Colonic mucosa (tissue), 4 donors: ENCODE measurements around the gene CABP1. TPM values are rescaled to one million over a fixed set of nuclear protein-coding genes. Genes with fewer than 3 reads are reported as not detected.
"Not testable (repeated sequence)": the region's sequence is repeated elsewhere in the genome, so short reads cannot be mapped to it uniquely, and the experiment has no call there.

Source experiments
- DNase-seq: peaks from one replicate; pipeline ENCODE4 v3.0.0-alpha.2; 2020
- H3K27ac ChIP-seq: fragments of 200-600 bp; one replicate; pipeline ENCODE4 v1.8.0; 2021
- H3K27me3 ChIP-seq: fragments of 200-600 bp; one replicate; pipeline ENCODE4 v1.8.0; 2021
- H3K36me3 ChIP-seq: fragments of 200-600 bp; one replicate; pipeline ENCODE4 v1.8.0; 2021
- H3K4me1 ChIP-seq: fragments of 200-600 bp; one replicate; pipeline ENCODE4 v1.8.0; 2021; ENCODE audit warnings: mild to moderate bottlenecking
- H3K4me3 ChIP-seq: fragments of 200-600 bp; one replicate; pipeline ENCODE4 v1.8.0; 2021
- H3K9ac ChIP-seq, 2 donors: one replicate each; pipeline ENCODE4 v1.7.0; 2013; ENCODE audit warnings: control low read depth in 2 of 2, low read depth in 2 of 2, low read length in 2 of 2
- H3K9me3 ChIP-seq: fragments of 200-600 bp; one replicate; pipeline ENCODE4 v1.8.0; 2021
- CTCF ChIP-seq: fragments of 200-600 bp; IDR thresholded peaks from one replicate; pipeline ENCODE4 v1.8.0; 2022; ENCODE audit warnings: antibody characterized with exemption, mild to moderate bottlenecking
- intact Hi-C: fragments of 100-400 bp; cut with DNase I; formaldehyde crosslinking; loops from one replicate; pipeline ENCODE4 v1.14.1; 2022
- total RNA-seq, 2 donors: library from RNA; stranded (reverse); fragmentation: NEBNext Ultra II Directional in 1 of 2; extraction: Animal tissue kit (Norgen Biotek cat#: 25700) in 1 of 2; gene quantifications; one replicate each; pipeline ENCODE4 v1.2.1, GENCODE V29; 2021
- donor health status: healthy.
- donor health status: DM: no; HTN: no; CAD: no.
- donor health status: DM: no; HTN: no; CAD: no.

CABP1 gene
- total RNA-seq, 2 donors from 2014 or later = 0.77 to 0.79 TPM

DNA sequence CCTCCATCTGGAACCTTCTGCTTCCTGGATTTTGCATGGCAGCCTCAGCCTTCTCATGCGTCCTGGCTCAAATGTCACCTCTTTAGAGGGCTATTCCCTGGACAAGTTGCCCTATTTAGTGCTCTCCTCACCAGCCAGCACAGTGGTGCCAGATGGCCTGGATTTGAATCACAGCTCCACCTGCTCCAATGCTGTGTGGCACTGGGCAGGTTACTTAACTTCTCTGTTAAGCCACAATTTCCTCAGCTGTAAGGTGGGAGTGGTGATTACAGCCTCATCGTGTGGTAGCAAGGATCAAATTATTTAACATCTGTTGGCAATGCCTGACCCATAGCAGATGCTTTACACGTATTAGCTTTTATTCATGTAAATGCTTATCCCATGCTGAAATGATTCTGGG, 42.6 kb upstream of the CABP1 start:
- no peak overlapping the region for H3K4me3 ChIP-seq
- H3K9me3 ChIP-seq = no peaks in the 10 kb centered on the region
- no peak overlapping the region for H3K9ac ChIP-seq
- intact Hi-C loops = loop anchor here (10.0 kb wide), 1 partner anchor 507 kb away; no protein-coding TSS in a partner anchor
- no peaks in the 10 kb centered on the region for H3K4me1 ChIP-seq
- H3K36me3 ChIP-seq = no peaks in the 10 kb centered on the region
- DNase-seq = no peak
- H3K27ac ChIP-seq = no peak overlapping the region
- H3K27me3 ChIP-seq = no peaks in the 10 kb centered on the region
- no peak for TF ChIP-seq CTCF

- no peak for DNase-seq
These were observed 41.6 kb upstream of the CABP1 start for GRCh38 chr12:120598674-120599463.

DNA sequence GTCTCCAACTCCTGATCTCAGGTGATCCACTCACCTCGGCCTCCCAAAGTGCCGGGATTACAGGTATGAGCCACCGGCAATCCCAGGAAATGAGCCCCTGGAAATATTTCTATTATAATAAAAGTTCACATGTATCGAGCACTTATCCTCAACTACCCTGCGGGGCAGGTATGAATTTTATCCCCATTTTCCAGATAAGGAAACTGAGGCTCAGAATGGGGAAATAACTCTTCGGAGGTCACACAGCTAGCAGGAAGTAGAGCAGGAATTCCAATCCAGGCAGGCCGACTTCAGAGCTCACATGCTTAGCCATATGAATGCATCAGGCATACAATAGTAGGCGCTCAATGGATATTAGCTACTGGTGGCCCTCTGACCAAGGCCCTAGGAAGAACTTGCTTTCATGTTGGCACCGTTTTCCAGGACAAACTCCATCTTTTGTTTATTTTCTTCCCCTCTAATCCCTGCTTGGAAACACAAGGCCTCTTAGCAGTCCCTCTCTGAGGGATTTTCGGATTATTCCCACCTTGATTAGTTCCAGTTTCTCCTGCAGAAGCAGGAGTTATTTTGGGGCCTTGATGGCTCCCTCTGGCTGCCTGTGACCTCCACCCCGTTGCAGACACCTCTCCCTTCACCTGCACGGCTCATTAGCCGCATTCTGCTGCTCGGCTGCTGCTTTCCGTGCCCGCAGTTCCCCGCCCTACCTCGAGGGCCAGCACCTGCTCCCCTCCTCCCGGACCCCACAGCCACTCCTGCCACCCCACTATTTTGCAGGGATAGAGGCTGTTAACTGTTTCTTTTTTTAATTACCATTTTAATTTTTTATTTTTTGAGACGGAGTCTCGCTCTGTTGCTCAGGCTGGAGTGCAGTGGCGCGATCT, 40.5 kb upstream of the CABP1 start:
- Histone ChIP-seq H3K4me1 (no peaks in the 10 kb centered on the region), H3K4me3 (no peak overlapping the region), H3K27ac (no peak overlapping the region), H3K36me3 (no peaks in the 10 kb centered on the region), H3K27me3 (no peaks in the 10 kb centered on the region), H3K9me3 (no peaks in the 10 kb centered on the region), H3K9ac (no peak overlapping the region)
- no peak for DNase-seq
- TF ChIP-seq CTCF = no peak
- intact Hi-C loops = loop anchor here (10.0 kb wide), 1 partner anchor 505 kb away; no protein-coding TSS in a partner anchor

More at GRCh38 chr12:120598674-120599463, 41.6 kb upstream of the CABP1 start:
- intact Hi-C loops = loop anchor here (10.0 kb wide), 1 partner anchor 506 kb away; no protein-coding TSS in a partner anchor
- no peaks in the 10 kb centered on the region for H3K27me3 ChIP-seq
- H3K36me3 ChIP-seq = no peaks in the 10 kb centered on the region
- H3K9me3 ChIP-seq = no peaks in the 10 kb centered on the region
- H3K27ac ChIP-seq = no peak overlapping the region
- TF ChIP-seq CTCF = no peak
- H3K4me3 ChIP-seq = no peak overlapping the region
- H3K9ac ChIP-seq = no peak overlapping the region
- no peaks in the 10 kb centered on the region for H3K4me1 ChIP-seq

DNA sequence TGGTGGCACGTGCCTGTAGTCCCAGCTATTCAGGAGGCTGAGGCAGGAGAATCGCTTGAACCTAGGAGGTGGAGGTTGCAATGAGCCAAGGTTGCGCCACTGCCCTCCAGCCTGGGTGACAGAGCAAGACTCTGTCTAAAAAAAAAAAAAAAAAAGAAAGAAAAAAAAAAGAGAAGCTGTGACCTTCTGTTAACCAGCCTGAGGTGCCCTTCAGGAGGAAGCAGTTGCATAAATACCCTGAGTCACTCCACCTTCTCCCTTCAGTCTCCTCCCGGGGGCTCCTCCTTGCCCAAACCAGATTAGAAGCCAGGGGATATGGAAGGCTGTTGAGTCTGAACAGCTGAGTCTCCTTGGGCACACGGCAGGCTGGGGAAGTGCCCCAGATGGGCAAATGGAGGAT, 38.0 kb upstream of the CABP1 start:
- H3K4me1 ChIP-seq, H3K9me3 ChIP-seq, H3K27me3 ChIP-seq, H3K36me3 ChIP-seq, H3K27ac ChIP-seq, intact Hi-C loops, H3K4me3 ChIP-seq, DNase-seq, H3K9ac ChIP-seq: not testable (repeated sequence)

DNA sequence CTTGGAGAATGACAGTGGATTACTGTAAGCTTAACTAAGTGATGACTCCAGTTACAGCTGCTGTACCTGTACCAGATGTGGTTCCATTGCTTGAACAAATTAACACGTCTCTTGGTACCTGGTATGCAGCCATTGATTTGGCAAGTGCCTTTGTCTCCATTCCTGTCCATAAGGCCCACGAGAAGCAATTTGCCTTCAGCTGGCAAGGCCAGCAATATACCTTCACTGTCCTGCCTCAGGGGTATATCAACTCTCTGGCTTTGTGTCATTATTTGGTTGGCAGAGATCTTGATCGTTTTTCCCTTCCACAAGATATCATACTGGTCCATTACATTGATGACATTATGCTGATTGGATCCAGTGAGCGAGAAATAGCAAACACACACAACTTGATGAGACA, 29.9 kb upstream of the CABP1 start:
- no peak for TF ChIP-seq CTCF
- H3K4me3 ChIP-seq = no peak overlapping the region
- no peak overlapping the region for H3K27ac ChIP-seq
- no peak overlapping the region for H3K9ac ChIP-seq
- intact Hi-C loops = no loop called here
- no peak for DNase-seq
- H3K4me1 ChIP-seq = no peaks in the 10 kb centered on the region
- H3K36me3 ChIP-seq = no peaks in the 10 kb centered on the region
- H3K27me3 ChIP-seq = no peaks in the 10 kb centered on the region
- no peaks in the 10 kb centered on the region for H3K9me3 ChIP-seq

DNA sequence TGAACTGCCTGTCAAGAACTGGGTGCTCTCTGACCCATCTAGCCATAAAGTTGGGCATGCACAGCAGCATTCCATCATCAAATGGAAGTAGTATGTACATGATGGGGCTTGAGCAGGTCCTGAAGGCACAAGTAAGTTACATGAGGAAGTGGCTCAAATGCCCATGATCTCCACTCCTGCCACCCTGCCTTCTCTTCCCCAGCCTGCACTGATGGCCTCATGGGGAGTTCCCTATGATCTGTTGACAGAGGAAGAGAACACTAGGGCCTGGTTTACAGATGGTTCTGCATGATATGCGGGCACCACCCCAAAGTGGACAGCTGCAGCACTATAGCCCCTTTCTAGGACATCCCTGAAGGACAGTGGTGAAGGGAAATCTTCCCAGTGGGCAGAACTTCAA, 28.9 kb upstream of the CABP1 start:
- not testable (repeated sequence) for H3K9me3 ChIP-seq

More for the DNA sequence above, 28.9 kb upstream of the CABP1 start:
- H3K27ac ChIP-seq, H3K36me3 ChIP-seq, H3K4me1 ChIP-seq, DNase-seq, intact Hi-C loops, H3K27me3 ChIP-seq, H3K9ac ChIP-seq, H3K4me3 ChIP-seq: not testable (repeated sequence)
